ENCODE results near the gene SUSD4.

DNA sequence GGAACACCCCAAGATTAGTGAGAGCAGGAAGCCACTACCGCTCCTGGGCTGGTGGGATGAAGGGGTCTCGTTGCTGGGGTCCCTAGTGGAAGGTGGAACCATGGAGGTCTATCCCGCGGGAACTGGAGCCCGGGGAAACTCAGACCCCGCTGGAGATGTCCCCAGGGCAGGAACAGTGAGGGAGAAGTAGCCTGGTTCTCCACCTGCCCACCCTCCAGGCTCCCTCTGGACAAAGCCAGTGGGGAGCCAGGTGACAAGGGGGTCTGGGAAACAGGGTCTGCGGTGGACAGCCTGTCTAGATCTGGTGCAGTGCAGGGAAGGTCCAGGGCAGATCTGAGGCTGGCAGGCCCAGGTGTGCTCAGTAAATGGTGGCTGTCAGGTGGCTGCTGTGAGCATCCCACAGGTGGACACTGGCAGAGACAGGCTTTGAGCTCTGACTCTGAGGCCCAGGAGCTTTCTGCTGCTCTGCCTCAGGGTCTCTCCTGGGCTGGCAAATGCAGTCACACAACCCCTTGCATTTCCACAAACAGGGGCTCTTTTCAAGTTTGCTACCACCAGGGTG lies 132.9 kb downstream of the SUSD4 start:
- TF ChIP-seq CTCF (IDR thresholded peaks at IDR 0.05; ENCODE audit: low read length) (no peak), EZH2 (IDR thresholded peaks at IDR 0.05; ENCODE audit: borderline replicate concordance, low read length) (no peak)

Measured in OCI-LY1 (cell line).